Measurements from ENCODE around the gene STEAP2. TPM values are rescaled to one million over a fixed set of nuclear protein-coding genes. Genes with fewer than 3 reads are reported as not detected.
A peak's percentile ranks its signal among the peaks of the same experiment; 100 is the strongest.

Gene STEAP2
- total RNA-seq, result 9.8 and 18.6 TPM in 2 replicates

GRCh38 chr7:90211391-90212148, at the start of gene STEAP2:
Gene STEAP2, plus strand, starts transcription at chr7:90211740. Its CDS starts 13,343 bp downstream, at chr7:90225083.
- peak within 1 kb of the TSS; percentile 86 for H3K27ac ChIP-seq (ENCODE audit: low read depth, low read length)

GRCh38 chr7:90163534-90163933, 48.0 kb upstream of the STEAP2 start:
- TF ChIP-seq CTCF (IDR thresholded peaks at IDR 0.05; ENCODE audit: extremely low read depth, low read depth, low read length), result no peak
- peaks cover 9% of the 10 kb centered on the region for H3K79me2 ChIP-seq (ENCODE audit: insufficient read depth, low read length)
- H3K27ac ChIP-seq (ENCODE audit: low read depth, low read length), result no peak overlapping the region

More at GRCh38 chr7:90211391-90212148, at the start of gene STEAP2:
- Histone ChIP-seq H4K20me1 (ENCODE audit: insufficient read depth, low read length) (no peaks in the 10 kb centered on the region), H3K4me3 (ENCODE audit: insufficient read depth, low read length) (peak within 1 kb of the TSS; percentile 78), H3K9me3 (ENCODE audit: low read depth, low read length) (no peaks in the 10 kb centered on the region), H3K79me2 (ENCODE audit: insufficient read depth, low read length) (peaks cover 31% of the 10 kb centered on the region), H3K36me3 (ENCODE audit: insufficient read depth, low read length) (no peaks in the 10 kb centered on the region), H2AFZ (ENCODE audit: low read length) (peak within 1 kb of the TSS; percentile 88), H3K4me2 (ENCODE audit: insufficient read depth, low read length) (peak within 1 kb of the TSS; percentile 96), H3K4me1 (ENCODE audit: insufficient read depth, low read length) (peaks cover 20% of the 10 kb centered on the region), H3K27me3 (ENCODE audit: insufficient read depth, low read length) (no peaks in the 10 kb centered on the region)
- peak; percentile 53 for TF ChIP-seq CTCF (IDR thresholded peaks at IDR 0.05; ENCODE audit: extremely low read depth, low read depth, low read length)
- DNase-seq (ENCODE audit: insufficient read length, low spot score, missing footprints), result peak; percentile 94

GRCh38 chr7:90165724-90166123, 45.8 kb upstream of the STEAP2 start:
- no peak for DNase-seq (ENCODE audit: insufficient read length, low spot score, missing footprints)
- H3K27me3 ChIP-seq (ENCODE audit: insufficient read depth, low read length), result no peaks in the 10 kb centered on the region
- H3K36me3 ChIP-seq (ENCODE audit: insufficient read depth, low read length), result peaks cover 26% of the 10 kb centered on the region
- no peaks in the 10 kb centered on the region for H3K9me3 ChIP-seq (ENCODE audit: low read depth, low read length)
- no peak overlapping the region for H2AFZ ChIP-seq (ENCODE audit: low read length)
- no peaks in the 10 kb centered on the region for H3K79me2 ChIP-seq (ENCODE audit: insufficient read depth, low read length)
- no peak for TF ChIP-seq CTCF (IDR thresholded peaks at IDR 0.05; ENCODE audit: extremely low read depth, low read depth, low read length)
- H3K4me3 ChIP-seq (ENCODE audit: insufficient read depth, low read length), result no peak overlapping the region
- H3K27ac ChIP-seq (ENCODE audit: low read depth, low read length), result no peak overlapping the region
- H3K4me1 ChIP-seq (ENCODE audit: insufficient read depth, low read length), result no peaks in the 10 kb centered on the region
- H3K4me2 ChIP-seq (ENCODE audit: insufficient read depth, low read length), result no peak overlapping the region
- no peaks in the 10 kb centered on the region for H4K20me1 ChIP-seq (ENCODE audit: insufficient read depth, low read length)

More at GRCh38 chr7:90163534-90163933, 48.0 kb upstream of the STEAP2 start:
- Histone ChIP-seq H3K4me1 (ENCODE audit: insufficient read depth, low read length) (no peaks in the 10 kb centered on the region), H3K27me3 (ENCODE audit: insufficient read depth, low read length) (no peaks in the 10 kb centered on the region), H3K4me3 (ENCODE audit: insufficient read depth, low read length) (no peak overlapping the region), H3K4me2 (ENCODE audit: insufficient read depth, low read length) (no peak overlapping the region), H4K20me1 (ENCODE audit: insufficient read depth, low read length) (no peaks in the 10 kb centered on the region), H3K36me3 (ENCODE audit: insufficient read depth, low read length) (peaks cover 31% of the 10 kb centered on the region), H3K9me3 (ENCODE audit: low read depth, low read length) (no peaks in the 10 kb centered on the region), H2AFZ (ENCODE audit: low read length) (no peak overlapping the region)
- DNase-seq (ENCODE audit: insufficient read length, low spot score, missing footprints), result no peak

- Histone ChIP-seq H3K27me3 (ENCODE audit: insufficient read depth, low read length) (no peaks in the 10 kb centered on the region), H3K4me2 (ENCODE audit: insufficient read depth, low read length) (no peak overlapping the region), H4K20me1 (ENCODE audit: insufficient read depth, low read length) (no peaks in the 10 kb centered on the region), H3K4me3 (ENCODE audit: insufficient read depth, low read length) (no peak overlapping the region), H3K9me3 (ENCODE audit: low read depth, low read length) (no peaks in the 10 kb centered on the region), H2AFZ (ENCODE audit: low read length) (no peak overlapping the region), H3K79me2 (ENCODE audit: insufficient read depth, low read length) (no peaks in the 10 kb centered on the region), H3K27ac (ENCODE audit: low read depth, low read length) (no peak overlapping the region), H3K36me3 (ENCODE audit: insufficient read depth, low read length) (peaks cover 21% of the 10 kb centered on the region), H3K4me1 (ENCODE audit: insufficient read depth, low read length) (no peaks in the 10 kb centered on the region)
- DNase-seq (ENCODE audit: insufficient read length, low spot score, missing footprints), result no peak
- TF ChIP-seq CTCF (IDR thresholded peaks at IDR 0.05; ENCODE audit: extremely low read depth, low read depth, low read length), result no peak
Measured at GRCh38 chr7:90166153-90166552, 45.4 kb upstream of the STEAP2 start.

All from osteoblast (primary cell).